ENCODE data around the gene PLB1. TPM values are rescaled to one million over a fixed set of nuclear protein-coding genes. Genes with fewer than 3 reads are reported as not detected.
A peak's percentile ranks its signal among the peaks of the same experiment; 100 is the strongest.
"Not testable (repeated sequence)": the region's sequence is repeated elsewhere in the genome, so short reads cannot be mapped to it uniquely, and the experiment has no call there.

The PLB1 gene
- polyA plus RNA-seq, 1 donor from 2014 or later, result not detected

DNA sequence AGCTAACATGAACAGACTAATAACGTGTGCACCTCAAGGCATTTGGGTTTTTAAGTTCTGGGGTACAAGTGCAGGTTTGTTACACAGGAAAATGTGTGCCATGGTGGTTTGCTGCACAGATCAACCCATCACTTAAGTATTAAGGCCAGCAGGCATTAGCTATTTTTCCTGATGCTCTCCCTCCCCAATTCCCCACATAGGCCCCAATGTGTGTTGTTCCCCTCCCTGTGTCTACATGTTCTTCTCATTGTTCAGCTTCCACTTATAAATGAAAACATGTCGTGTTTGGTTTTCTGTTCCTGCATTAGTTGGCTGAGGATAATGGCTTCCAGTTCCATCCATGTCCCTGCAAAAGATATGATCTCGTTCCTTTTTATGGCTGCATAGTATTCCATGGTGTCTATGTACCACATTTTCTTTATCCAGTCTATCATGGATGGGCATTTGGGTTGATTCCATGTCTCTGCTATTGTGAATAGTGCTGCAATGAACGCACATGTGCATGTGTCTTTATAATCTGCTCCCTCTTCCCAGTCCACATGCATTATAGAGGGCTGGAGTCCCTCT lies 170.0 kb downstream of the PLB1 start:
- H3K36me3 Mint-ChIP-seq, H3K27ac Mint-ChIP-seq, H3K9me3 Mint-ChIP-seq, H3K4me3 Mint-ChIP-seq, H3K27me3 Mint-ChIP-seq, H3K4me1 Mint-ChIP-seq: not testable (repeated sequence)

DNA sequence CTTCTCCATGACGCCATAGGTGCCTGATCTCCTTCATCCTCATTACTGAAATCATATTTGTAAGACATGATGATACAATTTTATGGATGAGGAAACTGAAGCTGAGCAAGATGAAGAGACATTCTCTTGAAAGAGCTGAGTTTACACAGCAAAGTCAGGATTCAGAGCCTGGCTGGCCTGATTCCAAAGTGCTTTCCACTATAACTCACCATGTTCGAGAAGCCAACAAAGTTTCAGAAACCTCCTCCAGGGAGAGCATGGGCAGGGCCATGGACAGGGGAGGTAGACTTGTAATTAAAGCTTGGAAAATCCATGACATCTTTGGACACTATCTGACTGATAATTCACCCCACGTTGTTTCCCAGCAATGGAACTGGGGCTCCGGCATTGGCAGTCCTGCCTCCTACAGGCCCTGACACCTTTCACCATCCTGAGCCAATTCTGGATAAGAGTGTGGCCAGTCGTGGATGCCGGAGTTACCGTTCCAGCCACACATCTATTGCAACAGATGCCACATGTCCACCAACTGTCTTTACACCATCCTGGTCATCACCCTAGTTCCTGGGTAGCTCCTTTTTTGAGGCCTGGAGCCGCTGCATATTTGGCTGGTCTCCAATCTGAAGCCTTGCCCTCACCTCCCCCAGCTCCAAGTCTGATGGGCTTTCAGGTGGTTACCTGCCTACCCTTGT lies 170.8 kb downstream of the PLB1 start:
- Mint-ChIP-seq H3K27ac (no peak overlapping the region), H3K4me1 (peaks cover 0 to 1% (median 0%) of the 10 kb centered on the region in 3 donors), H3K27me3 (peaks cover 2% of the 10 kb centered on the region), H3K4me3 (no peak overlapping the region), H3K36me3 (peaks cover 3% of the 10 kb centered on the region), H3K9me3 (peaks cover 0 to 9% (median under 1%) of the 10 kb centered on the region in 3 donors)

DNA sequence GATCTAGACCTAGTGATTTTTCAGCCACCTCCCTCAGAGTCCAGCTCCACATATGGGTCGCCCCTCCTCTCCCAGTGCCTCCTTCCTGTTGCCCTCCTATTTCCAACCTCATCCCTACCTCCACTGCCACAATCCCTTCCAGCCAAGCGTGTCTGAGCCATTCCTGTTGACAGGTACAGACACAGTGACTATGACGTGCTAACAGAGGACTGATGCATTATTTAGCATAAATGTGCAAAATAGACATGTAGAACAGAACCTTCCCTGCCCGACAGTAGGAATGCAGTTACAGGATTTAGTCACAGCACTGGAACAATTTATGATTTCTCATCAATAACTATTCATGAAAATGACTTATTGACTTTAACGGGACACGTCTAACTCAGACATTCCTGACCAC lies 171.4 kb downstream of the PLB1 start:
- H3K4me3 Mint-ChIP-seq, result no peak overlapping the region
- no peak overlapping the region for H3K27ac Mint-ChIP-seq

DNA sequence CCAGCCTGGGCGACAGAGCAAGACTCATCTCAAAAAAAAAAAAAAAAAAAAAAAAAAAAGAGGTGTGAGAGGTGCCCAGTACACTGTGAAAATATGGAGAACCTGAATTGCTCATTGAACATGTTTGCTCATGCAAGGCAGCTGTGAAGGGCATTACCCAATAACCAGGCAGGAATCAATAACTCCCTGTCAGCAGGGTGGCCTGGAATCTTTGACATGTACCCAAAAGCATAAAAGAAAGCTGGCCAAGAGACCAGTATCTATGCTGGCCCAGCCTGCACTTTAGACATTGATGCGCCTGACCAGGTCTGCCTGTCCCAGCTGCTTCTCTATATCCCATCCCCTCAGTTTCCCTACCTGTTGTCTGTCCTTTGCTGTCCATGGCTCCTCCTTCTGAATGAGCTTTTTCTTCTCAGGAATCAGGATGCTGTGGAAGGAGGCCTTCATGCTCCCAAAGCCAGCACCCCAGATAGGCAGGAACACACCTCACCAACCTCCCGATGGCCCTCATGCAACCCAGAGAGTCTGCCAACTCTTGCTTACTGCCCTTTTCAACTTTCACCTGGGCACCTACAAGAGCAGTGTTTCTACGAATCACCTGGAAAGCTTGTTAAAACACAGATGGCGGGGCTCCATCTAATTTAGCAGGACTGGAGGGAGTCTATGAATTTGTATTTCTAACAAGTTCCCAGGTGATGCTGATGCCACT lies 172.4 kb downstream of the PLB1 start:
- H3K4me3 Mint-ChIP-seq, result no peak overlapping the region
- no peak overlapping the region for H3K27ac Mint-ChIP-seq
- peaks cover 2% of the 10 kb centered on the region for H3K27me3 Mint-ChIP-seq
- H3K4me1 Mint-ChIP-seq, result peaks cover 0 to 1% (median 0%) of the 10 kb centered on the region in 3 donors
- H3K9me3 Mint-ChIP-seq, result peaks cover 5 to 12% (median 12%) of the 10 kb centered on the region in 3 donors
- H3K36me3 Mint-ChIP-seq, result peaks cover 3% of the 10 kb centered on the region

More for the DNA sequence above, 171.4 kb downstream of the PLB1 start:
- Mint-ChIP-seq H3K4me1 (peaks cover 0 to 1% (median 0%) of the 10 kb centered on the region in 3 donors), H3K27me3 (peaks cover 2% of the 10 kb centered on the region), H3K9me3 (peaks cover 0 to 9% (median 5%) of the 10 kb centered on the region in 3 donors), H3K36me3 (peaks cover 3% of the 10 kb centered on the region)

GRCh38 chr2:28668880-28669279 lies 173.0 kb downstream of the PLB1 start:
- peaks cover 0 to 1% (median 0%) of the 10 kb centered on the region in 3 donors for H3K4me1 Mint-ChIP-seq
- H3K9me3 Mint-ChIP-seq, result peaks cover 6 to 12% (median 12%) of the 10 kb centered on the region in 3 donors
- no peak overlapping the region for H3K4me3 Mint-ChIP-seq
- H3K27ac Mint-ChIP-seq, result no peak overlapping the region
- H3K27me3 Mint-ChIP-seq, result peaks cover 2% of the 10 kb centered on the region
- peaks cover 3% of the 10 kb centered on the region for H3K36me3 Mint-ChIP-seq

GRCh38 chr2:28670856-28671255 lies 175.0 kb downstream of the PLB1 start:
- peaks cover 2% of the 10 kb centered on the region for H3K27me3 Mint-ChIP-seq
- peaks cover 0 to 1% (median 0%) of the 10 kb centered on the region in 3 donors for H3K4me1 Mint-ChIP-seq
- no peak overlapping the region for H3K4me3 Mint-ChIP-seq
- peaks cover 3% of the 10 kb centered on the region for H3K36me3 Mint-ChIP-seq
- H3K9me3 Mint-ChIP-seq, result peaks cover 6 to 12% (median 12%) of the 10 kb centered on the region in 3 donors
- H3K27ac Mint-ChIP-seq, result no peak overlapping the region

DNA sequence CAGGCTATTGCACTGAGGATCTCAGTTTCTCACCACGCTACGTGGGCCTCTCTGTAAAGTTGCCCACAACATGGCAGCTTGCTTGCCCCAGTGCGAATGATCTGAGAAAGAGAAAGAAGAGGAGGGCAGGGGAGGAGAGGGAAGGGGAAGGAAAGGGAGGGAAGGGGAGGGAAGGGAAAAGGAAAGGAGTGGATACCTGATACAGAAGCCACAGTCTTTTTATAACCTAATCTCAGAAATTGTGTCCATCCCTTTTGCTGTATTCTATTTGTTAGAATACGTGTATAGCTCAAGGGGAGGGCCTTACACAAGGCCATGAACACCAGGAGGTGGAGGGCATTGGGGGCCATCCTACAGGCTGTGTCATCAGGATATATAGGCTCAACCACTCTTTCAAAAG lies 177.5 kb downstream of the PLB1 start:
- H3K36me3 Mint-ChIP-seq, result no peaks in the 10 kb centered on the region
- H3K27me3 Mint-ChIP-seq, result no peaks in the 10 kb centered on the region
- no peak overlapping the region for H3K4me3 Mint-ChIP-seq
- no peak overlapping the region for H3K27ac Mint-ChIP-seq
- peaks cover 6 to 12% (median 7%) of the 10 kb centered on the region in 3 donors for H3K9me3 Mint-ChIP-seq
- H3K4me1 Mint-ChIP-seq, result no peaks in the 10 kb centered on the region

DNA sequence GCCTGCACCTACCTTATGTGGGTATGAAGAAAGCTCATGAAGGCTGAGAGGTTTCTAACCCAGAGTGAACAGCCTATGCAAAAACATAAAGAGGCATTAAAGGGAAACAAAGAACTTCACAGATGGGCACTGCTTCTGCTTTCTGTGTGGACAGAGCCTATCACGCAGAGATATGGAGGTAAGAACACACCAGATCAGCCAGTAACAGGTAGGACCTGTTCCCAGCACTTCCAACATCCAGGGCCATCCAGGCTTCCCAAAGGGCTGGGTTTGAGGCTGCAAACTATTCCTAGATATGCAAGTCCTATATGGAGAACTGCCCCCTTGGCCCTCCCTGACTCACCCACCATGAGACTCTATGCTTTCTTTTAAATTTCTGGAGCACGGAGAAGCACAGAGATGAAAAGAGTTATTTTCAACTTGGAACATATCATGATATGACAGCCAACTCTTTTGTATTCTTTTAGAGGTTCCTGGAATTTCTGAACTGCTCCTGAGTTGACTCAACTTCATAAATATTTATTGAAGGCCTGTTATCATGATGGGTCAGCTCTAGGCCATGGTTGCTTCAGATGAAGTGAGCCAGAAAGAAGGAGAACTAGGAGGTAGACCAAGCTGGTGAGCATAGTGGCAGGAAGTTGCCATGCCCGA lies 178.3 kb downstream of the PLB1 start:
- H3K36me3 Mint-ChIP-seq, result no peaks in the 10 kb centered on the region
- no peak overlapping the region for H3K27ac Mint-ChIP-seq
- peaks cover 0 to 4% (median 0%) of the 10 kb centered on the region in 3 donors for H3K4me1 Mint-ChIP-seq
- H3K4me3 Mint-ChIP-seq, result no peak overlapping the region
- H3K9me3 Mint-ChIP-seq, result peaks cover 6 to 12% (median 7%) of the 10 kb centered on the region in 3 donors
- H3K27me3 Mint-ChIP-seq, result no peaks in the 10 kb centered on the region

GRCh38 chr2:28674713-28675068 lies 178.8 kb downstream of the PLB1 start:
- Mint-ChIP-seq H3K27ac (no peak overlapping the region), H3K27me3 (no peaks in the 10 kb centered on the region), H3K4me3 (no peak overlapping the region), H3K9me3 (peaks cover 6 to 12% (median 7%) of the 10 kb centered on the region in 3 donors), H3K36me3 (no peaks in the 10 kb centered on the region), H3K4me1 (peaks cover 0 to 5% (median 0%) of the 10 kb centered on the region in 3 donors)

DNA sequence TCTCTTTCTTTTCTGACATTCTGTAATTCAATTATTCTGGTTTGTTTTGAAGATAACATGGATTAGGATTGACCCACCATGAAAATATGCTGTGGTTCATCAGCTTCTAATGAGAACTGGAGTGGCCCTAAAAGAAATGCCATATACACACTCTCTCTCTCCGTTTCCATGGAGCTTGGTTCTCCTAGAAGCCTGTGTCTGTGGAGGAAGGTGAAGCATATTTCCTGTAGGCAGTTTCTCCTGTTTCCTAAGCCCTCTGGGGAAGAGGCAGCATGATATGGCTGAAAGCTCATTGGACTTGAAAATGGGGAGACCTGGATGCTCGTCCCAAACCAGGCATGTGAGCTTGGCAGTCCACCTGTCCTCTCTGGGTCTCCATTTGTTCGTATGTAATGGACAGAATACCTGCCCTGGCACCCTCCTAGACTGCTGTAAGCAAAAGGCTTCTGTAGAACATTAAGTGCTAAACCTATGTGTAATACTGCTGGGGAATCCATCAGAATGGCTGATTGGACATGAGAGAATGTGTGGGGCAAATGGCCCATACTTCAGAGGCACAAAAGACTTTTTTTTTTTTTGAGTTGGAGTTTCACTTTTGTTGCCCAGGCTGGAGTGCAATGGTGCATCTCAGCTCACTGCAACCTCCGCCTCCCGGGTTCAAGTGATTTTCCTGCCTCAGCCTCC lies 180.4 kb downstream of the PLB1 start:
- Mint-ChIP-seq H3K4me1 (peaks cover 0 to 12% (median 9%) of the 10 kb centered on the region in 3 donors), H3K27me3 (no peaks in the 10 kb centered on the region), H3K9me3 (peaks cover 5 to 12% (median 6%) of the 10 kb centered on the region in 3 donors), H3K4me3 (no peak overlapping the region), H3K36me3 (no peaks in the 10 kb centered on the region), H3K27ac (no peak overlapping the region)

GRCh38 chr2:28678175-28678855 lies 182.5 kb downstream of the PLB1 start:
- Mint-ChIP-seq H3K4me3 (no peak overlapping the region), H3K27me3 (no peaks in the 10 kb centered on the region), H3K36me3 (no peaks in the 10 kb centered on the region), H3K27ac (no peak overlapping the region), H3K4me1 (peaks cover 0 to 18% (median 15%) of the 10 kb centered on the region in 3 donors), H3K9me3 (peaks cover 0 to 2% (median 0%) of the 10 kb centered on the region in 3 donors)

GRCh38 chr2:28678944-28679343 lies 183.1 kb downstream of the PLB1 start:
- no peaks in the 10 kb centered on the region for H3K36me3 Mint-ChIP-seq
- no peaks in the 10 kb centered on the region for H3K9me3 Mint-ChIP-seq
- no peaks in the 10 kb centered on the region for H3K27me3 Mint-ChIP-seq
- peaks cover 0 to 18% (median 15%) of the 10 kb centered on the region in 3 donors for H3K4me1 Mint-ChIP-seq
- peak overlapping the region in 1 of 3 donors; percentile 65 for H3K27ac Mint-ChIP-seq
- H3K4me3 Mint-ChIP-seq, result no peak overlapping the region

GRCh38 chr2:28680657-28681056 lies 184.8 kb downstream of the PLB1 start:
- Mint-ChIP-seq H3K4me1 (peaks cover 0 to 19% (median 15%) of the 10 kb centered on the region in 3 donors), H3K36me3 (no peaks in the 10 kb centered on the region), H3K27ac (peak overlapping the region in 1 of 3 donors; percentile 43), H3K27me3 (no peaks in the 10 kb centered on the region), H3K4me3 (peak overlapping the region in 1 of 4 donors; percentile 46), H3K9me3 (no peaks in the 10 kb centered on the region)

DNA sequence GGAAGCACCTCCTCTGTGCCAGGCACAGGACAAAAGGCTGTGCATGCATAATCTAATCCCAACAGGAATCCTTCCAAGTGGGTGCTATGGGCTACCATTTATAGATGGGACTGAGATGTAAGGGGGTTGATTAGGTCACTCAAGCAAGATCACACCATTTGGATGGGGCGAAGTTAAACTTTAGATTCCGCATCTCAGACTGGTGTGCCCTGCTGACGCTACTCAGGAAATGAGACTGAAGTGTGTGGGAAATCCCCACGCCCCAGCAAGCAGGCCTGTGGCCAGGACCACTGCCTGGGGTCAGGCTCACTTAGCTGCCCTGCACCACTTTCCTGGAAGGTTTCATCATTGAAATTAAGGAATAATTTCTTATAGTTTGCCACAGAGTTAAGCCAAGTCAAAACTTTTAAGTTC lies 185.3 kb downstream of the PLB1 start:
- Mint-ChIP-seq H3K4me3 (peak overlapping the region in 2 of 4 donors; percentile 24 to 46), H3K36me3 (no peaks in the 10 kb centered on the region), H3K27ac (no peak overlapping the region), H3K4me1 (peaks cover 0 to 19% (median 15%) of the 10 kb centered on the region in 3 donors), H3K9me3 (no peaks in the 10 kb centered on the region), H3K27me3 (no peaks in the 10 kb centered on the region)
